Epithelial cell of proximal tubule (primary cell): Measurements from ENCODE around the gene RASGEF1C. TPM values are rescaled to one million over a fixed set of nuclear protein-coding genes. Genes with fewer than 3 reads are reported as not detected.

ENCODE experiments used
- DNase-seq: peaks from one replicate; pipeline ENCODE4 v3.0.0-alpha.2; 2011; ENCODE audit warnings: low read depth
- H3K4me3 ChIP-seq: 2 replicates; pipeline ENCODE4 v1.5.1; 2011; ENCODE audit warnings: low read depth, mild to moderate bottlenecking, low read length
- total RNA-seq: library from RNA; depleted of rRNA; stranded (reverse); fragments of >200 nt; gene quantifications from 2 replicates; pipeline ENCODE4 v1.2.3, GENCODE V29; 2015
- TF ChIP-seq, protein P1 (sequence below): conservative IDR thresholded peaks from 2 replicates; pipeline ENCODE4 v1.5.1; 2012; ENCODE audit warnings: low read depth, mild to moderate bottlenecking, low read length

Gene RASGEF1C
- total RNA-seq, 1 donor from 2014 or later = not detected

DNA sequence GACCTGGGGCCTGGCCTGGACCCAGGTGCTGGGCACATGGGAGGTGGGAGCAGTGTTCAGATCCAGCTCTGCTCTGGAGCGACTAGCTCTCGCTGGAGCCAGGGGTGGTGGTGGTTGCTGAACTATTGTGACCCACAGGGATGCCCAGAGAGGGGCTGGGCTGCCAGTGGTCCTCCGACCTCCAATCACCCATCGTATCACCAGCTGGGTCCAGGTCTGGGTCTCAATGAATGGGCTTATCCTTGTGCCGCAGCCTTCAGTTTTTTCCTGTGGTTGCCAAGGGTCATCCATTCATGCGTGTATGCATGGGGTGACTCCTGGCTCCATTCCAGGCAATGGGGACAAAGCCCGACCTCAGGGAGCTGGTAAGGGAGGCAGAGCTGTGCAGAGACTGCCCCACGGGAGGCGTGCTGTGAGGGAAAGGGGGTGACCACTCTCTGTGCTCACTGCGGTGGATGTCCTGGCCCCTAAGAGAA, 68.9 kb downstream of the RASGEF1C start:
- no peak overlapping the region for H3K4me3 ChIP-seq
- DNase-seq = no peak
- TF ChIP-seq, protein P1, sequence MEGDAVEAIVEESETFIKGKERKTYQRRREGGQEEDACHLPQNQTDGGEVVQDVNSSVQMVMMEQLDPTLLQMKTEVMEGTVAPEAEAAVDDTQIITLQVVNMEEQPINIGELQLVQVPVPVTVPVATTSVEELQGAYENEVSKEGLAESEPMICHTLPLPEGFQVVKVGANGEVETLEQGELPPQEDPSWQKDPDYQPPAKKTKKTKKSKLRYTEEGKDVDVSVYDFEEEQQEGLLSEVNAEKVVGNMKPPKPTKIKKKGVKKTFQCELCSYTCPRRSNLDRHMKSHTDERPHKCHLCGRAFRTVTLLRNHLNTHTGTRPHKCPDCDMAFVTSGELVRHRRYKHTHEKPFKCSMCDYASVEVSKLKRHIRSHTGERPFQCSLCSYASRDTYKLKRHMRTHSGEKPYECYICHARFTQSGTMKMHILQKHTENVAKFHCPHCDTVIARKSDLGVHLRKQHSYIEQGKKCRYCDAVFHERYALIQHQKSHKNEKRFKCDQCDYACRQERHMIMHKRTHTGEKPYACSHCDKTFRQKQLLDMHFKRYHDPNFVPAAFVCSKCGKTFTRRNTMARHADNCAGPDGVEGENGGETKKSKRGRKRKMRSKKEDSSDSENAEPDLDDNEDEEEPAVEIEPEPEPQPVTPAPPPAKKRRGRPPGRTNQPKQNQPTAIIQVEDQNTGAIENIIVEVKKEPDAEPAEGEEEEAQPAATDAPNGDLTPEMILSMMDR = no peak

- no peak overlapping the region for H3K4me3 ChIP-seq
- TF ChIP-seq, protein P1 = no peak
- DNase-seq = no peak
These were observed 69.3 kb downstream of the RASGEF1C start for GRCh38 chr5:180139731-180140055.

- no peak for DNase-seq
- H3K4me3 ChIP-seq = no peak overlapping the region
- TF ChIP-seq, protein P1 = no peak
These were observed 69.9 kb downstream of the RASGEF1C start for GRCh38 chr5:180138976-180139730.

GRCh38 chr5:180138214-180138975, 70.6 kb downstream of the RASGEF1C start:
- no peak for DNase-seq
- no peak overlapping the region for H3K4me3 ChIP-seq
- TF ChIP-seq, protein P1 = no peak

- TF ChIP-seq, protein P1 = no peak
- H3K4me3 ChIP-seq = no peak overlapping the region
- no peak for DNase-seq
These were observed 71.4 kb downstream of the RASGEF1C start for GRCh38 chr5:180137401-180138213.

- no peak overlapping the region for H3K4me3 ChIP-seq
- TF ChIP-seq, protein P1 = no peak
- DNase-seq = no peak
These were observed 72.2 kb downstream of the RASGEF1C start for GRCh38 chr5:180136630-180137381.
